ENCODE measurements around the gene LRRN2. TPM values are rescaled to one million over a fixed set of nuclear protein-coding genes. Genes with fewer than 3 reads are reported as not detected.

Gene LRRN2
- polyA plus RNA-seq (2012; ENCODE audit: insufficient read depth, insufficient read length, low read depth) = 31.0 TPM

GRCh38 chr1:204685236-204686006 lies at the start of gene LRRN2:
Gene LRRN2 (minus strand): TSS chr1:204685738. CDS start chr1:204619992, 65,746 bp downstream.
- peaks cover 5% of the 10 kb centered on the region for H3K4me1 ChIP-seq
- H3K27me3 ChIP-seq = no peaks in the 10 kb centered on the region
- no peaks in the 10 kb centered on the region for H3K36me3 ChIP-seq
- H3K4me3 ChIP-seq (ENCODE audit: low read depth, low read length) = peak within 1 kb of the TSS; percentile 80
- peak; percentile 53 for DNase-seq
- H3K9me3 ChIP-seq = no peaks in the 10 kb centered on the region
- TF ChIP-seq CTCF (IDR thresholded peaks at IDR 0.05; ENCODE audit: low read depth, low read length) = no peak

- no peak for DNase-seq
- no peak for TF ChIP-seq CTCF (IDR thresholded peaks at IDR 0.05; ENCODE audit: low read depth, low read length)
- H3K4me1 ChIP-seq = no peaks in the 10 kb centered on the region
- H3K27me3 ChIP-seq = no peaks in the 10 kb centered on the region
- H3K4me3 ChIP-seq (ENCODE audit: low read depth, low read length) = no peak overlapping the region
- H3K9me3 ChIP-seq = no peaks in the 10 kb centered on the region; the same call in 1 of the 2 replicates
- no peaks in the 10 kb centered on the region for H3K36me3 ChIP-seq
These were observed 49.5 kb upstream of the LRRN2 start for GRCh38 chr1:204735042-204735441.

GRCh38 chr1:204733869-204734596 lies 48.5 kb upstream of the LRRN2 start:
- no peak for TF ChIP-seq CTCF (IDR thresholded peaks at IDR 0.05; ENCODE audit: low read depth, low read length)
- no peaks in the 10 kb centered on the region; the same call in 1 of the 2 replicates for H3K9me3 ChIP-seq
- no peaks in the 10 kb centered on the region for H3K27me3 ChIP-seq
- no peaks in the 10 kb centered on the region for H3K36me3 ChIP-seq
- no peaks in the 10 kb centered on the region for H3K4me1 ChIP-seq
- no peak overlapping the region for H3K4me3 ChIP-seq (ENCODE audit: low read depth, low read length)
- DNase-seq = no peak

- no peak for DNase-seq
These were observed 47.8 kb upstream of the LRRN2 start for GRCh38 chr1:204733289-204733688.

GRCh38 chr1:204731985-204732575 lies 46.5 kb upstream of the LRRN2 start:
- no peaks in the 10 kb centered on the region for H3K36me3 ChIP-seq
- H3K4me1 ChIP-seq = no peaks in the 10 kb centered on the region
- no peak for DNase-seq
- TF ChIP-seq CTCF (IDR thresholded peaks at IDR 0.05; ENCODE audit: low read depth, low read length) = no peak
- H3K9me3 ChIP-seq = no peaks in the 10 kb centered on the region
- no peak overlapping the region for H3K4me3 ChIP-seq (ENCODE audit: low read depth, low read length)
- H3K27me3 ChIP-seq = no peaks in the 10 kb centered on the region

More at GRCh38 chr1:204733289-204733688, 47.8 kb upstream of the LRRN2 start:
- Histone ChIP-seq H3K4me1 (no peaks in the 10 kb centered on the region), H3K36me3 (no peaks in the 10 kb centered on the region), H3K27me3 (no peaks in the 10 kb centered on the region), H3K4me3 (ENCODE audit: low read depth, low read length) (no peak overlapping the region), H3K9me3 (no peaks in the 10 kb centered on the region)
- no peak for TF ChIP-seq CTCF (IDR thresholded peaks at IDR 0.05; ENCODE audit: low read depth, low read length)
